Stimulated activated naive B cell treated with anti-CD40 and anti-IgM and Interleukin-4, amounts not matched to agents 10 μg/mL and 1 μg/mL and 100 μg/mL, for 72 hours (primary cell): ENCODE measurements around the gene CSF1.

Experiments used
- ATAC-seq, 2 donors: fragments of 150-1000 bp; cut with Tn5 transposase; replicated peaks; 2 replicates each; pipeline ENCODE4 v1.10.0; 2021; ENCODE audit warnings: moderate library complexity in 1 of 2
- DNase-seq: peaks from one replicate; pipeline ENCODE4 v3.0.0; 2021
- H3K27ac Mint-ChIP-seq: one replicate; pipeline ENCODE4 v1.8.0; 2022; ENCODE audit warnings: mild to moderate bottlenecking, mixed read lengths
- H3K27me3 Mint-ChIP-seq, 2 donors: one replicate each; pipeline ENCODE4 v1.8.0; 2022; ENCODE audit warnings: mixed read lengths in 2 of 2
- H3K36me3 Mint-ChIP-seq, 2 donors: one replicate each; pipeline ENCODE4 v1.8.0; 2022; ENCODE audit warnings: mixed read lengths in 2 of 2, mild to moderate bottlenecking in 1 of 2
- H3K4me1 Mint-ChIP-seq, 2 donors: one replicate each; pipeline ENCODE4 v1.8.0; 2022; ENCODE audit warnings: mixed read lengths in 2 of 2, mild to moderate bottlenecking in 1 of 2
- H3K4me3 Mint-ChIP-seq, 2 donors: one replicate each; pipeline ENCODE4 v1.8.0; 2022; ENCODE audit warnings: mild to moderate bottlenecking in 2 of 2, mixed read lengths in 2 of 2, moderate library complexity in 1 of 2
- H3K9me3 Mint-ChIP-seq, 2 donors: one replicate each; pipeline ENCODE4 v1.8.0; 2022; ENCODE audit warnings: mixed read lengths in 2 of 2, mild to moderate bottlenecking in 1 of 2

Gene CSF1

GRCh38 chr1:109926662-109927300, 16.1 kb downstream of the CSF1 start:
- Mint-ChIP-seq H3K4me3 (peak overlapping the region in 1 of 2 donors; percentile 7), H3K27ac (no peak overlapping the region), H3K4me1 (peaks cover 25 to 40% of the 10 kb centered on the region in 2 donors), H3K36me3 (peaks cover 80 to 93% of the 10 kb centered on the region in 2 donors), H3K27me3 (peaks cover 0 to 15% of the 10 kb centered on the region in 2 donors), H3K9me3 (peaks cover 0 to 4% of the 10 kb centered on the region in 2 donors)
- ATAC-seq (no peak), DNase-seq (no peak)

GRCh38 chr1:109927356-109927755, 16.7 kb downstream of the CSF1 start:
- H3K36me3 Mint-ChIP-seq = peaks cover 74 to 87% of the 10 kb centered on the region in 2 donors
- peaks cover 25 to 38% of the 10 kb centered on the region in 2 donors for H3K4me1 Mint-ChIP-seq
- ATAC-seq (no peak), DNase-seq (no peak)
- H3K9me3 Mint-ChIP-seq = peaks cover 0 to 4% of the 10 kb centered on the region in 2 donors
- H3K27ac Mint-ChIP-seq = peak overlapping the region; percentile 86
- peaks cover 0 to 15% of the 10 kb centered on the region in 2 donors for H3K27me3 Mint-ChIP-seq
- peak overlapping the region in 1 of 2 donors; percentile 45 for H3K4me3 Mint-ChIP-seq

GRCh38 chr1:109927911-109928321, 17.3 kb downstream of the CSF1 start:
- H3K27ac Mint-ChIP-seq = peak overlapping the region; percentile 86
- ATAC-seq (no peak), DNase-seq (no peak)
- H3K9me3 Mint-ChIP-seq = peaks cover 0 to 4% of the 10 kb centered on the region in 2 donors
- H3K4me1 Mint-ChIP-seq = peaks cover 22 to 34% of the 10 kb centered on the region in 2 donors
- H3K36me3 Mint-ChIP-seq = peaks cover 68 to 81% of the 10 kb centered on the region in 2 donors
- peaks cover 0 to 9% of the 10 kb centered on the region in 2 donors for H3K27me3 Mint-ChIP-seq
- H3K4me3 Mint-ChIP-seq = peak overlapping the region in 1 of 2 donors; percentile 6

GRCh38 chr1:109928591-109929111, 18.0 kb downstream of the CSF1 start:
- DNase-seq (no peak), ATAC-seq (no peak)
- H3K27ac Mint-ChIP-seq = peak overlapping the region; percentile 79
- H3K36me3 Mint-ChIP-seq = peaks cover 61 to 74% of the 10 kb centered on the region in 2 donors
- H3K4me1 Mint-ChIP-seq = peaks cover 21 to 28% of the 10 kb centered on the region in 2 donors
- peak overlapping the region in 1 of 2 donors; percentile 25 for H3K4me3 Mint-ChIP-seq
- H3K9me3 Mint-ChIP-seq = no peaks in the 10 kb centered on the region
- peaks cover 0 to 6% of the 10 kb centered on the region in 2 donors for H3K27me3 Mint-ChIP-seq

GRCh38 chr1:109929170-109929569, 18.5 kb downstream of the CSF1 start:
- H3K27ac Mint-ChIP-seq = peak overlapping the region; percentile 79

GRCh38 chr1:109929588-109930251, 19.1 kb downstream of the CSF1 start:
- Mint-ChIP-seq H3K27me3 (peaks cover 0 to 4% of the 10 kb centered on the region in 2 donors), H3K36me3 (peaks cover 52 to 63% of the 10 kb centered on the region in 2 donors), H3K4me3 (peak overlapping the region in 1 of 2 donors; percentile 39), H3K27ac (peak overlapping the region; percentile 79), H3K9me3 (no peaks in the 10 kb centered on the region), H3K4me1 (peaks cover 19 to 20% of the 10 kb centered on the region in 2 donors)
- ATAC-seq = peak in 1 of 2 donors; percentile 0
- DNase-seq = no peak

More at GRCh38 chr1:109929170-109929569, 18.5 kb downstream of the CSF1 start:
- Mint-ChIP-seq H3K36me3 (peaks cover 56 to 69% of the 10 kb centered on the region in 2 donors), H3K4me3 (peak overlapping the region in 1 of 2 donors; percentile 39), H3K27me3 (peaks cover 0 to 3% of the 10 kb centered on the region in 2 donors), H3K9me3 (no peaks in the 10 kb centered on the region), H3K4me1 (peaks cover 21 to 23% of the 10 kb centered on the region in 2 donors)
- ATAC-seq (no peak), DNase-seq (no peak)

- peaks cover 45 to 56% of the 10 kb centered on the region in 2 donors for H3K36me3 Mint-ChIP-seq
- no peak for DNase-seq
- peak in 1 of 2 donors; percentile 1 for ATAC-seq
- peaks cover 14 to 19% of the 10 kb centered on the region in 2 donors for H3K4me1 Mint-ChIP-seq
- no peak overlapping the region for H3K4me3 Mint-ChIP-seq
- H3K9me3 Mint-ChIP-seq = peaks cover 0 to under 1% of the 10 kb centered on the region in 2 donors
- H3K27me3 Mint-ChIP-seq = peaks cover 1 to 6% of the 10 kb centered on the region in 2 donors
- peak overlapping the region; percentile 77 for H3K27ac Mint-ChIP-seq
Observed at GRCh38 chr1:109930252-109930993, 19.8 kb downstream of the CSF1 start.

GRCh38 chr1:109931189-109931731, 20.6 kb downstream of the CSF1 start:
- peak overlapping the region; percentile 86 for H3K27ac Mint-ChIP-seq
- H3K4me1 Mint-ChIP-seq = peaks cover 11% of the 10 kb centered on the region in 2 donors
- H3K36me3 Mint-ChIP-seq = peaks cover 38 to 48% of the 10 kb centered on the region in 2 donors
- H3K27me3 Mint-ChIP-seq = peaks cover 6 to 7% of the 10 kb centered on the region in 2 donors
- ATAC-seq (peak; percentile 20 to 29), DNase-seq (no peak)
- peaks cover 4 to 8% of the 10 kb centered on the region in 2 donors for H3K9me3 Mint-ChIP-seq
- H3K4me3 Mint-ChIP-seq = peak overlapping the region; percentile 39 to 55

- ATAC-seq = peak; percentile 13 to 33
- H3K27ac Mint-ChIP-seq = peak overlapping the region; percentile 75
Observed at GRCh38 chr1:109931911-109932636, 21.4 kb downstream of the CSF1 start.

GRCh38 chr1:109932679-109933078, 22.0 kb downstream of the CSF1 start:
- peak in 1 of 2 donors; percentile 4 for ATAC-seq
- Mint-ChIP-seq H3K4me3 (no peak overlapping the region), H3K36me3 (peaks cover 27 to 39% of the 10 kb centered on the region in 2 donors)

More at GRCh38 chr1:109931911-109932636, 21.4 kb downstream of the CSF1 start:
- H3K4me3 Mint-ChIP-seq = no peak overlapping the region
- H3K27me3 Mint-ChIP-seq = peaks cover 6 to 12% of the 10 kb centered on the region in 2 donors
- H3K36me3 Mint-ChIP-seq = peaks cover 32 to 45% of the 10 kb centered on the region in 2 donors
- H3K9me3 Mint-ChIP-seq = peaks cover 8 to 13% of the 10 kb centered on the region in 2 donors
- DNase-seq = no peak
- H3K4me1 Mint-ChIP-seq = peaks cover 6 to 7% of the 10 kb centered on the region in 2 donors

GRCh38 chr1:109933856-109934711, 23.4 kb downstream of the CSF1 start:
- ATAC-seq (no peak), DNase-seq (no peak)
- Mint-ChIP-seq H3K9me3 (peaks cover 13% of the 10 kb centered on the region in 2 donors), H3K4me1 (peaks cover 5 to 6% of the 10 kb centered on the region in 2 donors), H3K27me3 (peaks cover 6 to 12% of the 10 kb centered on the region in 2 donors), H3K27ac (peak overlapping the region; percentile 73), H3K4me3 (no peak overlapping the region), H3K36me3 (peaks cover 17 to 25% of the 10 kb centered on the region in 2 donors)

More at GRCh38 chr1:109932679-109933078, 22.0 kb downstream of the CSF1 start:
- Mint-ChIP-seq H3K27ac (peak overlapping the region; percentile 62), H3K9me3 (peaks cover 9 to 13% of the 10 kb centered on the region in 2 donors), H3K4me1 (peaks cover 6 to 7% of the 10 kb centered on the region in 2 donors), H3K27me3 (peaks cover 6 to 12% of the 10 kb centered on the region in 2 donors)
- no peak for DNase-seq

GRCh38 chr1:109935451-109935900, 24.8 kb downstream of the CSF1 start:
- Mint-ChIP-seq H3K4me3 (no peak overlapping the region), H3K27ac (no peak overlapping the region), H3K36me3 (peaks cover 3 to 11% of the 10 kb centered on the region in 2 donors), H3K4me1 (peaks cover 2 to 5% of the 10 kb centered on the region in 2 donors), H3K9me3 (peaks cover 13 to 15% of the 10 kb centered on the region in 2 donors), H3K27me3 (peaks cover 6 to 12% of the 10 kb centered on the region in 2 donors)
- ATAC-seq = no peak
- DNase-seq = no peak
